Duodenal mucosa (tissue), 2 donors: ENCODE data around the gene ATP6V0B.

Experiments
- H3K27ac ChIP-seq: one replicate; pipeline ENCODE4 v1.7.0; 2013; ENCODE audit warnings: low read depth, low read length
- H3K27me3 ChIP-seq, 2 donors: one replicate each; pipeline ENCODE4 v1.7.0; 2013; ENCODE audit warnings: low read length in 2 of 2, control low read depth in 1 of 2; ENCODE audit not compliant: insufficient read depth in 2 of 2, control insufficient read depth in 1 of 2
- H3K36me3 ChIP-seq, 2 donors: one replicate each; pipeline ENCODE4 v1.7.0; 2013; ENCODE audit warnings: low read length in 2 of 2, control low read depth in 1 of 2; ENCODE audit not compliant: insufficient read depth in 2 of 2, control insufficient read depth in 1 of 2
- H3K4me1 ChIP-seq, 2 donors: one replicate each; pipeline ENCODE4 v1.7.0; 2013; ENCODE audit warnings: low read length in 2 of 2, control low read depth in 1 of 2; ENCODE audit not compliant: insufficient read depth in 2 of 2, control insufficient read depth in 1 of 2
- H3K4me3 ChIP-seq, 2 donors: one replicate each; pipeline ENCODE4 v1.7.0; 2013; ENCODE audit warnings: low read length in 2 of 2, low read depth in 1 of 2
- H3K9ac ChIP-seq, 2 donors: one replicate each; pipeline ENCODE4 v1.7.0; 2013; ENCODE audit warnings: low read length in 2 of 2, low read depth in 1 of 2
- H3K9me3 ChIP-seq, 2 donors: one replicate each; pipeline ENCODE4 v1.7.0; 2013; ENCODE audit warnings: low read length in 2 of 2, control low read depth in 1 of 2; ENCODE audit not compliant: control insufficient read depth in 1 of 2

ATP6V0B gene

GRCh38 chr1:44027320-44027719 is 52.6 kb downstream of the ATP6V0B start:
- no peak overlapping the region for H3K9ac ChIP-seq
- H3K27me3 ChIP-seq = no peaks in the 10 kb centered on the region
- peaks cover 35 to 43% of the 10 kb centered on the region in 2 donors for H3K4me1 ChIP-seq
- no peaks in the 10 kb centered on the region for H3K9me3 ChIP-seq
- H3K27ac ChIP-seq = no peak overlapping the region
- no peaks in the 10 kb centered on the region for H3K36me3 ChIP-seq
- H3K4me3 ChIP-seq = no peak overlapping the region
